ENCODE results near the gene NUP43.

DNA sequence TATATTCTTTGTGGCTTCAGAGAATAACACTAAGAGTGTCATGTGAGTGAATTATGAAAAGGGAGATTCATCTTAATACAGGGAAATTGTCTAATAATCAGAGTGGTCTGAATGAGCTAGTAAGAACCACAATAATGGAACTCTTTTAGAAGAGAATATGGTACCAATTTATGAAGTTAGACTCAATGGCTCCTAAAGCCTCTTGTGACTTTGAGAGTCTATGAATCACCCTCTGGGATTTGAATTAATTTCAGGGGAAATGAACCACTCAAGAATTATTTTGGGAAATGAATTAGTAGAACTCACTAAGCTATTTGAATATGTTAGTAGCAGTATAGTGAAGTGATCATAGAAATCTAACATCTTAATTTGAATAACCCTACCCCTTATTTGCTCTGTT is 17.5 kb upstream of the NUP43 start:
- TF ChIP-seq, protein P1, sequence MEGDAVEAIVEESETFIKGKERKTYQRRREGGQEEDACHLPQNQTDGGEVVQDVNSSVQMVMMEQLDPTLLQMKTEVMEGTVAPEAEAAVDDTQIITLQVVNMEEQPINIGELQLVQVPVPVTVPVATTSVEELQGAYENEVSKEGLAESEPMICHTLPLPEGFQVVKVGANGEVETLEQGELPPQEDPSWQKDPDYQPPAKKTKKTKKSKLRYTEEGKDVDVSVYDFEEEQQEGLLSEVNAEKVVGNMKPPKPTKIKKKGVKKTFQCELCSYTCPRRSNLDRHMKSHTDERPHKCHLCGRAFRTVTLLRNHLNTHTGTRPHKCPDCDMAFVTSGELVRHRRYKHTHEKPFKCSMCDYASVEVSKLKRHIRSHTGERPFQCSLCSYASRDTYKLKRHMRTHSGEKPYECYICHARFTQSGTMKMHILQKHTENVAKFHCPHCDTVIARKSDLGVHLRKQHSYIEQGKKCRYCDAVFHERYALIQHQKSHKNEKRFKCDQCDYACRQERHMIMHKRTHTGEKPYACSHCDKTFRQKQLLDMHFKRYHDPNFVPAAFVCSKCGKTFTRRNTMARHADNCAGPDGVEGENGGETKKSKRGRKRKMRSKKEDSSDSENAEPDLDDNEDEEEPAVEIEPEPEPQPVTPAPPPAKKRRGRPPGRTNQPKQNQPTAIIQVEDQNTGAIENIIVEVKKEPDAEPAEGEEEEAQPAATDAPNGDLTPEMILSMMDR (IDR thresholded peaks at IDR 0.05; ENCODE audit: borderline replicate concordance, extremely low read depth, low read length, poor library complexity, severe bottlenecking) = no peak
- no peak for TF ChIP-seq EZH2 (IDR thresholded peaks at IDR 0.05; ENCODE audit: borderline replicate concordance, low read depth, low read length, severe bottlenecking)

Data from DND-41 (cell line).